ENCODE data around the gene NME4.
"Not testable (repeated sequence)": the region's sequence is repeated elsewhere in the genome, so short reads cannot be mapped to it uniquely, and the experiment has no call there.

Gene NME4

DNA sequence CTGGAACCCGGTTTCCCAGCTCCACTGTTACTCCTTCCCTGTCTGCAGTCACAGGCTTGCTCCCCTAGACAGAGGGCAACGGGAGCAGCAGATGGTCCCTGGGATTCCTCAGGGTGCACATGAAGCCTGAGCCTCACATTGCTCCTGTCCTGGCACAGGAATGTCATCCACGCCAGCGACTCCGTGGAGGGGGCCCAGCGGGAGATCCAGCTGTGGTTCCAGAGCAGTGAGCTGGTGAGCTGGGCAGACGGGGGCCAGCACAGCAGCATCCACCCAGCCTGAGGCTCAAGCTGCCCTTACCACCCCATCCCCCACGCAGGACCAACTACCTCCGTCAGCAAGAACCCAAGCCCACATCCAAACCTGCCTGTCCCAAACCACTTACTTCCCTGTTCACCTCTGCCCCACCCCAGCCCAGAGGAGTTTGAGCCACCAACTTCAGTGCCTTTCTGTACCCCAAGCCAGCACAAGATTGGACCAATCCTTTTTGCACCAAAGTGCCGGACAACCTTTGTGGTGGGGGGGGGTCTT, 3.1 kb downstream of the NME4 start:
- DNase-seq: no peak

- peak; percentile 70 for DNase-seq
Observed at GRCh38 chr16:401468-402348, 4.7 kb downstream of the NME4 start, which contains the start of gene DECR2. Gene DECR2 (plus strand): TSS chr16:401885. CDS start chr16:401964, 79 bp downstream.

DNA sequence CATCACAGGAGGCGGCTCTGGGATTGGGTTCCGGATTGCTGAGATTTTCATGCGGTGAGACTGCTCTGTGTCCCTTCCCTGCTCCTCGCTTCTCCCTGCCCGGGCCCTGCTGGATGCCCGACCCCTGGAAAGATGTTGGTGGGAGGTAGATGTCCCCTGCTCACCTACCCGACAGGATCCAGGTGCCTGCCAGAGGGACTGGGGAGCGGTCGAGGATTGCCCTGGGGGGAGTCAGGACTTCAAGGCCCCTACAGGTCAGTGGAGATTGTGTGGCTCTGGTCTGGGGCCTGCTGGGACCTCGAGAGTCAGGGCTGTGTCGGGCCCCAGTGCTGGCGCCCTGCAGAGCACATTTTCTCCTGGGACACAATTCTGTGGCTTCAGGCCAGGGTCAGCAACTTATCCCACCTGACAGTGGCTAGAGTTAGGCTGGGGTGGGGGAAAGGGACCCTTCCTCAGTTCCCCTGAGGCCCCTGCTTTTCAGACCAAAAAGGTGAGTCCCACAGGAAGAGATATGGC, 8.0 kb downstream of the NME4 start:
- no peak for DNase-seq

- DNase-seq: no peak
Observed at GRCh38 chr16:405548-406506, 8.8 kb downstream of the NME4 start.

- DNase-seq: no peak
Observed at GRCh38 chr16:407253-407652, 10.3 kb downstream of the NME4 start.

DNA sequence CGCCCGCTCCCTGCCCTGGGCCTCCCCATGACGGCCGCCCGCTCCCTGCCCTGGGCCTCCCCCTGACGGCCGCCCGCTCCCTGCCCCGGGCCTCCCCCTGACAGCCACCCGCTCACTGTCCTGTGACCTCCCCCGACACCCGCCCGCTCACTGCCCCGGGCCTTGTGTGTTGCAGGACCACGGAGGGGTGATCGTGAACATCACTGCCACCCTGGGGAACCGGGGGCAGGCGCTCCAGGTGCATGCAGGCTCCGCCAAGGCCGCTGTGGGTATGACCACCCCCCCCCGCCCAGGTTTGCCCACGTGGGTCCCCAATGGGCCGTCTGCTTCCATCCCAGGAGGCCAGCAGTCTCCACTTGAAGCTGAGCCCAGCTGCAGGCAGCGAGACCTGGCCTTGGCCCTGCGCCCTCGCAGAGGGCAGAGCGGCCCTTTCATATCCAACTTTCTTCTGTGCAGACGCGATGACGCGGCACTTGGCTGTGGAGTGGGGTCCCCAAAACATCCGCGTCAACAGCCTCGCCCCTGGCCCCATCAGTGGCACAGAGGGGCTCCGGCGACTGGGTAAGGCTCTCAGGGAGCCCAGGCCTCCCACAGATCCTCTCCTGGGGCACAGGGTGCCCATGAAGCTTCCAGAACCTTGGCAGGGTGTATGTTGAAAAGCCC, 13.6 kb downstream of the NME4 start:
- no peak for DNase-seq

GRCh38 chr16:411576-412265, 14.7 kb downstream of the NME4 start:
- no peak for DNase-seq

DNA sequence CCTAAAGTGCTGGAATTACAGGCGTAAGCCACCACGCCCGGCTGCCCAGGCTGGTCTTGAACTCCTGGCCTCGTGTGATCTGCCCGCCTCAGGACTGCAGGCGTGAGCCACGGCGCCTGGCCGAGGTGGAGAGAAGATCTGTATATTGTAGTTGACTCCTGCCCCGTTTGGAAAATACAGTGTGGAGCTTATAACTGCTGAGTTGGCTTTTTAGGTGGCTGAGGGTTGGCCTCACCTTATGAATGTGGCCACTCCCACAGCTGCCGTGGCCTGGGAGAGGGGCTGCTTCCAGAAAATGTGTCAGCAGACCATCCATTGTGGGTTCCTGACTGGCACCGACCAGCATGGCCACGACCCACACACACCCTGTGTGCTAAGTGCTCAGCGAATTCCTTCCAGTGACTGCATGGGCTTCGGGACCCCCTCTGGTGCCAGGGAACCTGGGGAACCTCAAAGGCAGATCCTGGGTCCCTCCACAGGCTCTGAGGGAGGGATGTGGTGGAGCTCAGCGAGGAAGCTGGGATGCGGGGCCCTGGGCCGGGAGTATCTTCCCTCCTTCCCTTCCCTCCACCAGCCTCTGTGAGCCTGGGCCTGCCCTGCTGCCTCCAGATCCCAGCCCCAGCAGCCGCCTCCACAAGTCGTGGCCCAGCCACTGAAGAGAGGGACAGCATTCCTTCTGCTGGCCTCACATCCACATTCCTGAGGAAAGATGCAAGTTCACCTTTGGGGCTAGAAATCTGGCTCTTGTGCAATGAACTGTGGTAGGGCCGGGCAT, 17.6 kb downstream of the NME4 start:
- DNase-seq: no peak

- not testable (repeated sequence) for DNase-seq
Observed at GRCh38 chr16:415170-415498, 18.1 kb downstream of the NME4 start.

- DNase-seq: not testable (repeated sequence)
Observed at GRCh38 chr16:422179-422578, 25.2 kb downstream of the NME4 start.

DNA sequence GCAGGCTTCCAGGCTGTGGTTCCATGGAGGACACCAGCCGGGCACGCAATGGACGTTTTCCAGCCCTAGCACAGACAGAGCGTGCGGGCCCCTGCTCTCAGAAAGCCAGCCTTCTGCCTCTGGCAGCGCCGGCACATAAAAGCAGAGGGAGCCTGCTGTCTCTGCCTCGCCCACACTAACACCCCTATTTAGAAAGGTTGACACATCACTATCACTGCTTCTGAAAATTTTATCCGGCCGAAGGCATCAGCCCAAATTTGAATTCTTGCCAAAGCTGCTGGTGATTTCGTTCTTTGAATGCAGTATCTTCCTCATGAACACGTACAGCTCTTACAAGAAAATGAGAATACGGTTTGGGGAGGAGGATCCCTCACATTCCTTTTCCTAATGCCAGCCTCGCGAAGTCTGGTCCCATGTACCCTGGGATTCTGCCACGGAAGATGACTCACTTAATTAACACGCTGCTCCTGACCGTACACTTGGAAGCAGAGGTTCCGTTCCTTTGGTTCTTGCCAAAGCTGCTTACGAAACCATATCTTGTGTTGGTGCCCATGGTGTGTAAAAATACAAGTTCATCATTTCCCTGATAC, 27.1 kb downstream of the NME4 start:
- no peak for DNase-seq

DNA sequence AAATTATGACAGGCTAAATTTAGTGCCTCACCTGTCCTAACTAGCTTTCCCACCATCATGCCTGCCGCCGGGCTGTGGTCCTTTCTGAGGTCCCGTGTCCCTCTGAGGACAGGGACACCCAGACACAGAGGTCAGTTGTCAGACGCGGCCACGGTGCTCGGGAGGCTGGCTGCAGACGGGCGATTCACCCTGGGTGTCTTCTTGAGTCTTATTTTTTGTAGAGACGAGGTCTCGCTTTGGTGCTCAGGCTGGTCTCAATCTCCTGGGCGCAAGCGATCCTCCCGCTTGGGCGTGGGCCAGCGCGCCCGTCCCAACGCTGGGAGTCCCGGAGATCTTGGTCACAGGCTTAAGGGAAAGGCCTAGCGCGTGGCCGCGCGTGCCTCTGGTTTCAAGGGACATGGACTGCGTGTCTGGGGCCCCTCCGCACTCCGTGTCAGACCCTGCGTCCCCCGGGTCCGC, 27.7 kb downstream of the NME4 start:
- no peak for DNase-seq

- DNase-seq: peak; percentile 51
Observed at GRCh38 chr16:425082-425718, 28.2 kb downstream of the NME4 start, which contains the start of gene RAB11FIP3. Gene RAB11FIP3 (plus strand): TSS chr16:425649. CDS start chr16:426007, 358 bp downstream.

GRCh38 chr16:425740-426114, 28.7 kb downstream of the NME4 start:
- DNase-seq: no peak

DNA sequence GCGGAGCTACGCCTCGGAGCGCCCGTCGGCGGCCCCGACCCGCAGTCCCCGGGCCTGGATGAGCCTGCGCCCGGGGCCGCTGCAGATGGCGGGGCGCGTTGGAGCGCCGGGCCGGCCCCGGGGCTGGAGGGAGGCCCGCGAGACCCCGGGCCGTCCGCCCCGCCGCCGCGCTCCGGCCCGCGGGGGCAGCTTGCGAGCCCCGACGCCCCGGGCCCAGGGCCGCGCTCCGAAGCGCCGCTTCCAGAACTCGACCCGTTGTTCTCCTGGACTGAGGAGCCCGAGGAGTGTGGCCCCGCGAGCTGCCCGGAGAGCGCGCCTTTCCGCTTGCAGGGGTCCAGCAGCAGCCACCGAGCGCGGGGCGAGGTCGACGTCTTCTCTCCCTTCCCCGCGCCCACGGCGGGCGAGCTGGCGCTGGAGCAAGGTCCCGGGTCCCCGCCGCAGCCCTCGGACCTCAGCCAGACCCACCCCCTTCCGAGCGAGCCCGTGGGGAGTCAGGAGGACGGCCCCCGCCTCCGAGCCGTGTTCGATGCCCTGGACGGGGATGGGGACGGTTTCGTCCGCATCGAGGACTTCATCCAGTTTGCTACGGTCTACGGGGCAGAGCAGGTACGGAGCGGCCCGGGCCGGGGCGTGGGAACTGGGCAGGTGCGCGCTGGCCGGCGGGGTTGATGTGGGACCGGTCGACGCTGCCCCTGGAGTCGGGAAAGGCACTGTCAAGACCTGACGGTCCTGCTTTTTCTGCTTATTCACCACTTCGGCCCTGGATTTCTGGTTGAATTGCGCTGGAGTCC, 29.3 kb downstream of the NME4 start:
- DNase-seq: no peak

DNA sequence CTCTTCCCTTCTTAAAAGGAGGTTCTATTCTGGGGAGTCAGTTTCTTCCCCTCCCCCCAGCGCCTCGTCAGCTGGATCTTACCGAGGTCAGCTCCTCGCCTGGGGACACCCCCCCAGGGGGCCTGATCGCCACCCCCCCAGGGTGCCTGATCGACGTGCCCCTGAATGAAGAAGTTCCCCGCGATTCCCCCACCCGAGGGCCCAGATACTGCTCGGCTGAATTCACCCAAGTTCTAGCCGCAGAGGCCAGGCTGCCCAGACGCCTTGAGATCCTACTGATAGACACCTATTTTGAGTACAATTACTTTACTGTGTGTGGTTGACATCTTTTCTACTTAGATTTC, 29.9 kb downstream of the NME4 start:
- no peak for DNase-seq

DNA sequence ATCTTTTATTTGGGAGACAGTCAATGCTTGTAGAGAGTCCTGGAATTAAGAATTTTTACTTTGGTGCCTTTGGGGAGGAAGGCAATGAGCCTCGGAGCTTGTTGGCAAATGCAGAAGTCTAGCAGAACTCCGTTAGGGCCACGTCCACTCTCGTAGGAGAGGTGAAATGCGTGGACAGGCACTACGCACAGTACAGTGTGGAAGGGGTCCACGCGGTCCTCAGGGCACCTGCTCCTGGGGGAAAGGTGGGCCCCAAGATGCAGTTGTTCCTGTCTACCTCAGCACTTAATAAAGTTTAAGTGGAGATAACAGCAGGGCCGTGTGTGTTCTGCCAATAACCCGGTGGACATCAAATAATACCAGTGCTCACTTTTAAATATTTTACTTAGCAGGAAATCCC, 30.3 kb downstream of the NME4 start:
- DNase-seq: no peak

- no peak for DNase-seq
Observed at GRCh38 chr16:430904-431303, 33.9 kb downstream of the NME4 start.

- no peak for DNase-seq
Observed at GRCh38 chr16:440627-441026, 43.6 kb downstream of the NME4 start.

All from DMS79 (cell line).